HG03354 (cell line): ENCODE data around the gene TARBP1.
A peak's percentile ranks its signal among the peaks of the same experiment; 100 is the strongest.

Experiments
- ATAC-seq: cut with Tn5 transposase; IDR thresholded peaks from one replicate; pipeline ENCODE4 v1.9.1; 2021; ENCODE audit warnings: mild to moderate bottlenecking; ENCODE audit not compliant: unreplicated experiment, poor library complexity, severe bottlenecking

TARBP1 gene

DNA sequence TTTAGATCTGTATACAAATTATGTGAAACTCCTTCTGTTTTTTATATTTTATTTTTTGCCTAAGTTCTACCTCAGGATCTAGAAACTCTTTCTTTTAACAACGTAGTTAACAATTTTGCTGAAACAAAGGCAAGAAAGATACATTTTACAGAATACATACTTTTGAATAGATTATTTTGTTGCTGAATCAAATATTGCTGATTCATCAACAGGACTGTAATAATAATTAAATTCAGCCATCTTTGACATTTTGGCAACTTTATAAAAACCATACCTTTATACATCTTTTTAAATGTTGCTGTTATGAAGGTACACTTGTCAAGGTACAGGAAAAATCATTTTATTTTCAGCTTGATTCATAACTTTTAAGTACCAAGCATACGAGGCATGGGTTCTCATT, 116.4 kb downstream of the TARBP1 start:
- ATAC-seq = no peak

DNA sequence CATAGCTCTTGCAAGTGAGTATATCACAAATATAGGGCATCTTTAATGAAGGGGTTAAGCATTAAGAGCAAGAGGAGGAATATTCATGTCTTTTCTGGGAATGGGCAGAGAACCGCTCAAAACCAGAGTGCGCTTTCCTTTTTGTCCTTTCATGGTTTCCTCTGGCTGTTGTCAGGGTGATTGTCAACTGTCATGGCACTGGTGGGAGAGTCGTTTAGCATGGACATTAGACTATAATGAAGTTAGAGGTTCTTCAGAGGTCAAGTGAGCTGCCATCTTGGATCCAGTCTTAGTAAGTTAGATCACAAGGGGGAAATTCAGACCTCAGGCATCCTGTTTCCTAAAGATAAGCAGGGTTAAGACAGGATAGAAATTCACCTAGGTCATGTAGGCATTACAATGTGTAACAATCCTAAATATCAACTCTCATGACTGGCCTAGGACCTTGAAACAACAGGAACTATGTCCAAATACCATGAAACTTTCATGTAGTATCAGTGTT, 117.8 kb downstream of the TARBP1 start:
- ATAC-seq = no peak

DNA sequence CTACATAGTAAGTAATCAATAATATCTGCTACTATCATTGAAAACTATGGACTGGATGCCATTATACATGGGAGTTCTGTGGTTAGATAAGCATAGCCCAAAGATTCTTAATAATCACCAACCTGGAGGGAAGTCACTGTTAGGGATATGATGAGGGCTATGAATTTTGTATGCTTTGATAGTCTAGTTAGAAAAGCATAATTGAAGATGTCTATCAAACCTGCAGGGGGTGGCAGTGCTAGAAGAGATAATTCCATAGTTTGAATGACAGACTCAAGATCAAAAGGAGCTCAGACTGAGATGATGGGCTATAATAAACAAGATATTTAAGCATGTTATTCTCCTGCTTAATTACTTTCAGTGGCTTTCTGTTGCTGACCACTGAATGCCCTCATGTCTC, 121.1 kb downstream of the TARBP1 start:
- no peak for ATAC-seq

DNA sequence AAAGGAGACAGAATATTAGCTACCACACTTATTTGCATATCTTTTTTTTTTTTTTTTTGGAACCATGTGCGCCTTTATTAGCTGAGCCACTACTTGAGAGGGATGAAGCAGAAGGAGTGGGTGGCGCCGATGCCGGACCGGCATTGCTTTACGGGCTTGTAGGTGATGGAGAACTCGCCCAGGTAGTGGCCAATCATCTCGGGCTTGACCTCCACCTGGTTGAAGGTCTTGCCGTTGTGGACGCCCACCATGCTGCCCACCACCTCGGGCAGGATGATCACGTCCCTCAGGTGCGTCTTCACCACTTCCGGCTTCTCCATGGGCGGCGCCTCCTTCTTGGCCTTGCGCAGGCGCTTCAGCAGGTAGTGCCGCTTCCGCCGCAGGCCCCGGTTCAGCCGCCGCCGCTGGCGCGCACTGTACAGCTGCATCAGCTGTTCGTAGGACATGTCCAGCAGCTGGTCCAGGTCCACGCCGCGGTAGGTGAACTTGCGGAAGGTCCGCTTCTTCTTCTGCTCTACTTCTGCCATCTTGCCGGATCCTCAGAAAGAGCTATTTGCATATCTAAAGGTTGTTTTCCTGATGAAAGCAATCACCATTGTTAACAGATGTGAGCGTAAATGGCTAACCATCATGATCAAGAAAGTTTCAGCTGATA, 122.2 kb downstream of the TARBP1 start:
- peak; percentile 80 for ATAC-seq

DNA sequence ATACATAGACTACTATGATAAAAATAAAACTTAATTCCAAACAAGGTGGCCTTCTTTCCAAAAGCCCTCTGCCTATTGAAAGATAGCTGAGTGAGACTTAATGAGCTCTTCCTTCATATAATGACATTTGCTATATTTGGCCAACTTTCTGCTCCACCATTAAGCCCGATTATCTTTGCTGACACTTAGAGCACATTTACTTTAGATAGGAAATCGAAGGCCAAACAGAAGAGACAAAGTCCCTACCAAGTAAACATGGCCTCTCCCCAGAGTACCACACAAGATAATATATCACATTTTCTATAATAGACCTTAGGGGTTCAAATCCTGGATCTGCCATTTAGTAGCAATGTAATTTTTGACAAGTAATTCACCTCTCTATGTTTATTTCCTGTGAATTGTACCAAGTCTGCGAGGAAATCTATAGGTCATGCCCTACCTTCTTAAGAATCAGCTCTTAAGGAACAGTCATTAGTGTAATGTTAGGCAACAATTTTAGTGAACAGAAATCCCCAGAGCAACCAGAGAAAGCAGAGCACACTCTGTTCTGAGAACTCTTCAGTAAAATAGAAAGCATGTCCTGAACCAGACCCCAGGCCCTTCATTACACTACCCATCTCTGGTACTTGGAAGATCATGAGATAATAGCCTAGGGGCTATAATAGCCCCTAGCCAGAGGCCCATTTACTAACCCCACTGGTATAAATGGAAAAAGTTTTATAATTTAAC, 123.0 kb downstream of the TARBP1 start:
- ATAC-seq = peak; percentile 22

DNA sequence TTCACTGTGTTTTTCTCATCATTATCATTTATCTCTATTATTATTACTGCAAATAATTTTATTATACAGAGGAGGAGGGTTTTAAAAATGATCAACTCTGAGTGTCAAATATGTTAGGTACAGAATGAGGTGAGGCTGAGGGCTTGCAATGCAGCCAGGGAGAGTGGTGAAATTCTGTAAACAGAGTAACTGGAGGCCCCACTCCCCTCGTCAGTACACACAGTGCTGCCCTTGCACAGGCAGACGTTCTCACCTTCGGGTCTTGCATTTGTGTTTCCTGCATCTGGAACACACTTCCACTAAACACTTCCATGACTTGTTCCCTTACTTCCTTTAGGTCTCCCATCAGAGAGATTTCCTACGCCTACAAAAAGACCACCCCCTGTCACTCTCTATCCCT, 130.0 kb downstream of the TARBP1 start:
- ATAC-seq = no peak

DNA sequence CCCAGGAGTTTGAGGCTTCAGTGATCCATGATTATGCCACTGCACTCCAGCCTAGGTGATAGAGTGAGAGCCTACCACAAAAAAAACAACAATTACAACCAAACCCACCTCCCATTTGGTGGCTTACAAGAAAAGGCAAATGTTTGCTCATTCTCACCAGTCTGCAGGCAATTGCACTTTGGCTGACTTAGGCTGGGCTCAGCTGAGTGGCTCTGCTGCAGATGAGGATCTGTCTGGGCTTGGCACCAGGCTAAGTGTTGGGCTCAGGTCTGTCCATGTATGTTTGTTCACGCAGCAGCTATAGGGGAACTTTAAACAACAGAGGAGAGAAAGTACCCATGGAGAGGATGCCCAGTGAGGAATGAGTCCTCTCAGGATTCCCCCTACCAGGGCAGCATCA, 133.7 kb downstream of the TARBP1 start:
- no peak for ATAC-seq

DNA sequence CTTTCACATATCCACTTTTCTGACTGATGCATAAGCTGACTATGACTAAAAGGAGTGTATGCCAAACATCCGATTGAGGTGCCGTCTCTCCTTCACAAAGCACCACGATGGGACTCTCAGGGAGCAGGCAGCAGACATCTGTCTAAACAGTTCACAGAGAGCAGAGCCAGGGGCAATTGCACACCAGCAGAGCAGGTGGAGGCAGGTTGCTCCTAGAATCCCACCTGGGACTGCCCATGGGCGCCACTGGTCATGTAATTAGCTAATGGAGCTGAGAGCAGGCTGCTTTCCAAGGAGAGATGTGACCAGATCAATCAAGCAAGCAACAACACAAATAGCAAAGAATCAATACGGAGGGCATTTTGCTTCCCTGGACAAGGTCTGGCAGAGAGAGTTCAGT, 136.2 kb downstream of the TARBP1 start:
- no peak for ATAC-seq
